HG02759 (cell line): Measurements from ENCODE around the gene PHF21A.

Experiments
- ATAC-seq: cut with Tn5 transposase; IDR thresholded peaks from one replicate; pipeline ENCODE4 v1.9.1; 2021; ENCODE audit warnings: mild to moderate bottlenecking, moderate library complexity; ENCODE audit not compliant: unreplicated experiment

PHF21A gene

DNA sequence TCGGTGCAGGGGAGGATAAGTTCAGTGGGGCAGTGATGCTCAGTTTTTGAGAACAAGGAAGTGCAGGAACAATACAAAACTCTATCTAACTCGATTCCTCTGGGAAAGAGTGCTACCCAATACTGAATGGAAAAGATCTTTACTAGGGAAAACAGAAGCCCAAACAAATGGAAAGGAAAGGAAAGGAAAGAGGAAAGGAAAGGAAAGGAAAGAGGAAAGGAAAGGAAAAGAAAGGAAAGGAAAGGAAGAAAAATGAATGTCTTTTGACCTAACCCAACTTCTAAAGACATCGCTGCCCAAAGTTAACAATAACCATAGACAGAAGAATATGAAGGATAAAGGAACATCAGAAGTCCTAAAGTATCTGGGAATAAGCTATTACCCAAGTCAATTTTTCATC, 41.6 kb downstream of the PHF21A start:
- no peak for ATAC-seq

DNA sequence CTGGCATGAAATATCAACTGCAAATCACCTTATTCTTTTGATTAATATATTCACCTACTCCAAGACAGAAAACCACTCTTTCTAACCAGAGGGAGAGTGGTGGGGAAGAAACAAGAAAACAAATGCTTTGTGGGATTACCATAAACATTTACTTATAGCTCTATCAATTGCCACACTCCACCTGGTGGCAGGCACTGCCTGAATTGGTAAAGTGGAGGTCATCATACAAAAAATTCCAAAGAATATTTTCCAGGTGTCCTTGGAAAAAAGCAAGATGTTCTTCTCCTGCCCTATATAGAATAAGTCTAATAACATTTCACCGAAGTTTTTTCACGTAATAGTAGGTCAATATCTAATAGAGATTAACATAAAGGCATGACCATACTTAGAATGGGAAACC, 45.3 kb downstream of the PHF21A start:
- ATAC-seq: no peak

DNA sequence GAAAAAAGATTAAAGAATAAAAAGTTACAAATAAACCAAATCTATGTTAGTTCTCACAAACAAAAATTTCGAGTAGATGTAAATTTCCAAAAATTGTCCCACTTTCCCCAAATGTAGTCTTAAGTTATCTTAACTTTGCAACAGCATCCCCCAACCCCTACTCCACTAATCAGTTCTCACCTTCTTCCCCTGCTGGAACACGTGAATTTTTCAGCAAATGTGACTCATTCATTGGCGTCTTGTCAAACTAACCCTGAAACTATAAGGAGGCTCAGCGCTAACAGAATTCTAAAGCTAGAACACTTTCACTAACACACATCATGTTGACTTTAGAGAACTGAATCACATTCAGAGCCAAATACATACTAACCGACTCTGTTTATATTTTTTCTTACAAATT, 46.1 kb downstream of the PHF21A start:
- ATAC-seq: no peak

DNA sequence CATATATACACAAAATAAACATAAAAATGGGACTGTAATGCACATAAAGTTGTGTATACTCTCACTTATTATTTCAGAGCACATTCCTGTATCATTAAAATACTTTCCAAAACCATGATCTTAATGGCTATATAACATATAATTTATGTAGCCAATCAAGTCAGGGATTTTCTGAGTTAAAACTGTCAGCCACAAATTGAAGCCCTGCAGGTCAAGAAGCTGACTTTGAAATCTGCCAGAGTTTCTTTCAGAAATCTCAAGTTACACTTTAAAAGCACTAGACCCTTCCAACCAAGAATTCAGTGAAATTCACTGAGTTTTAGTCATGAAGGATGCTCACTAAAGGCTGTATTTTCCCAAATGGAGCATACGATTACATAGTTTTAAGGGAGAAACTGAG, 47.6 kb downstream of the PHF21A start:
- ATAC-seq: no peak

DNA sequence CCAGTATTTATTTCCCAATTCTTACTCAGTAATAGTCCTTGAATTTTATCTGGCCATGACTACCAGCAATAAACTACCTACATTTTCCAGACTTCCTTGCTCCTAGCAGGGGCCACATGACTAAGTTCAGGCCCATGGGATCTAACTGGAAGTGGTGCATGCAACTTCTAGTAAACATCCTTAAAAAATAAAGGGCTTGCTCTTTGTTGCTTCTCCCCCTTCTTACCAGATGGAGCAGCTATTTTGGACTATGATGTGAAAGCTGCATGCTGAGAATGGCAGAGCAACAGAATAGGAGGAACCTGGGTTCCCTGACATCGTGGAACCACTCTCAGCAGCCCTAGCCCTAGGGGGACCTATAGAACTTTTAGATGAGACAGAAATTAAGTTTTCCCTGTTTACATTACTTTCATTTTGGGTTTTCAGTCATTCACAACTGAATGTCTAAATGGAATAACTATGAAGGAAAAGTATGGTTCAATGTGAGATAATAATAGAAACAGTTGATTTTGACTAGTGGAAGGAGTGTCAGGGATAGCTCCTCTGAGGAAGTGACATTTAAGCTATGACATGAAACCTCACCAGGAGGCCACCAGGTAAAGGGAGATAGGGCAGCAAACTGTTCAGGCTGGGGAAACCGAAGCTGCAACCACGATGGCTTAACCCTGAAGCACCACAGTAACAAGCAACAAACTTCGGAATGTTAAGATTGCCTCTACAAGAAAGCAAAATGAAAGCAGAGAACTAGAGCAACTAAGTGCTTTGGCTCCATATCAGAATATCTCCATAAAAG, 48.9 kb downstream of the PHF21A start:
- ATAC-seq: no peak

DNA sequence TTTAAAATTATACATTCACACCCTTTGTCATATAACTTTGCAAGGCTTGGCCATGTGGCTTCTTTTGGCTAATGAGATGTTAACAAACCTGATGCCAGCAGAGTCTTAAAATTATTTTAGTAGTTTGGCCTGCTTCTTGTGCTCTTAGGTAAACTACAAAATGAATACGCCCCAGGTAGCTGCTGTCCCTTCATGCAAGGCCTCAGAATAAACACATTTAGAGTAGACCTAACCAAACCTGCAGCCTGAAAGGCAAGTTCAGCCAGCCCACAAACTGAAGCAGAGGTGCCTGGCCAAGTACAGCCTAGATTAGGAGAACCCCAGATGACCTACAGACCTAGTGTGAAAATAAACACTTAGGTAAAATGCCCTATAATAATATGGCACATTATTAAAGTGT, 50.2 kb downstream of the PHF21A start:
- no peak for ATAC-seq

DNA sequence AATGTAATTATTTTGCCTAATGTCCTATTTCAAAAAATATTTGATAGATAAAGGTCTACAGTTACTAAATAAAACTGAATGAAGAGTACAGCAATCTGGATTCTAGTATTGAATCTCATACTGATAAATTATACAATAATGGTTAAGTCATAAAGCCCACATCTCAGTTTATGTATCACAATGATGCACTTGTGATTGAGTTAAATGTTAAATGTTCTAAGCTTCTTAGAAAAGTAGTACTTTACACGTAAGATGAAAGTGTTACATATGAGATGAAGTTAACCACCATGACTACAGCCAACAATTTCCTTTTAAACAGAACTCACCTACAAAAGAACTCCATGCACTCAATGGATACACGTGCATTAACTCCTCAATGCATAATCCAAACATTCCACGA, 51.7 kb downstream of the PHF21A start:
- ATAC-seq: no peak

DNA sequence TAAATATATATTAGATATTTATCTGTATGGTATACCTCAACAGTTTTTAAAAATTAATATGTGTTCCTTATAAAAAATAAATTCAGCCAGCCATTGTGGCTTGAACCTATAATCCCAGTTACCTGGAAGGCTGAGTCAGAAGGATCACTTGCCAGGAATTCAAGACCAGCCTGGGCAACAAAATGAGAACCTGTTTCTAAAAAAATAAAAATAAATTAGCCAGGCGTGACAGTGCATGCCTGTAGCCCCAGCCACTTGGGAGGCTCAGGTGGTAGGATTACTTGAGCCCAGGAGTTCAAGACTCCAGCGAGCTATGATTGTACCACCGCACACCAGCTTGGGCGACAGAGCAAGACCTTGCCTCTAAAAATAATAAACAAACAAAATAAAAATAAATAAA, 54.9 kb downstream of the PHF21A start:
- ATAC-seq: no peak

DNA sequence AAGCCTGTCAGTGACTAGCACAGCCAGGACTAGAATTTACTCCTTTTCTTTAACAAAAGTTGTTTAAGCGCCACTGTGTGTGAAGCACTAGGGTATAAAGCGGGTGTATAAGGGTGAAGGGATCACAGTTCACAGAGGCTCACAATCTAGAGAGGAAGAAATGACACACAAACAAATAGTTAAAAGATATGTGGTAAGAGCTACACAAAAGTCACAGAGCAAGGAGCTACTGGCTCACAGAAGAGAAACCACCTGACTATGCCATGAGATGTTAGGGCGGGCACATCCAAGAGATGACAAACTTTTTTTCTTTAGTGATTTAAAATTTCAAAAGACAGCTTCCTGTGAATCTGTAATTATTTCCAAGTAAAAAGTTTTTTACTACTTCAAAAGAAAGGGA, 55.6 kb downstream of the PHF21A start:
- no peak for ATAC-seq

DNA sequence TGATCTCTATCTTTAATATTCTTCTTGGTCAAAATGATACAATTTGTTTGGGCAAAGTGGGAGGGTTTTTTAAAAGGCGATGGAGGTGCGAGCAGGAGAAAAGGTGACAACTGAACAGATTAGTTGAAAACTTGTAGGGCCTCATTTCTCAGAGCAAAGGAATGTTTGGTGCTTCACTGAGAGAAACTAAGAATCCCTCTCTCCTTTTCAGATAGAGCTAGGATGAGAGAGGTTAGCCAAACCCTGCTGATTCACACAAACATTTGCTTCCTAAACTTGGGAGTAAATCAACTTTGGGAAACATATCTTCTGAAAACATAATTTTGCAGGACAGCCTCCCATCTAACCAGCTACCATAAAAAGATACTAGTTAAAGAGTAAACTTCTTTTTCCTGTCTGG, 57.0 kb downstream of the PHF21A start:
- ATAC-seq: no peak

DNA sequence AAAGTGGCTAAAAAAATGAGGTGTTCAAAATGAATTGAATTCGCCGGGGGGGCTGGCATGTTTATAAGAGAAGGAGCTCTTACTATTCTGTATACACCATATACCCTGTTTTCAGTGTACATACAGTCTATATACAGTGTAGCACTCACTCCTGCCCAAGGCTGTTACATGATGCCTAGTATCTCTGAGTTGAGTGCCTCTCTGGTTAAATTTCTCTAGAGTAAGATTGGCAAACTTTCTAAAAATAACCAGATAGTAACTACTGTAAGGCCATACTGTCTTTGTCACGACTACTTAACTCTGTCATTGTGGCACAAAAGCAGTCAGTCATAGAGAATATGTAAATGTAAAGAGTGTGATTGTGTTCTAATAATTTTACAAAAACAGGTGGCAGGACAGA, 58.1 kb downstream of the PHF21A start:
- no peak for ATAC-seq

DNA sequence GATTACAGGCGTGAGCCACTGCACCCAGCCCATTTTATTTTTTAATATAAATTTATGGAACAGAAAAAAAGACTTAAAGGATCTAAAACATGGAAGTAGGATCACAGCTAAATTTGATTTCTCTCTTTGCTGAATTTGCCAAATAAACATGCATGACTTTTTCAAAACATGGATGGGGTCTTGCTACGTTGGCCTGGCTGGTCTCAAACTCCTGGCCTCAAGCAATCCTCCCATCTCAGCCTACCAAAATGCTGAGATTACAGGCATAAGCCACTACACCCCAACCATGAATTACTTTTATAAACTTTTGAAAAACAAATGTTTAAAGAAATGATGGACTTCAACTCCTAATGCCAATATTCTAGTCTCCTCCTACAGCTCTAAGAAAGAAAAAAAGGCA, 61.2 kb downstream of the PHF21A start:
- ATAC-seq: no peak

DNA sequence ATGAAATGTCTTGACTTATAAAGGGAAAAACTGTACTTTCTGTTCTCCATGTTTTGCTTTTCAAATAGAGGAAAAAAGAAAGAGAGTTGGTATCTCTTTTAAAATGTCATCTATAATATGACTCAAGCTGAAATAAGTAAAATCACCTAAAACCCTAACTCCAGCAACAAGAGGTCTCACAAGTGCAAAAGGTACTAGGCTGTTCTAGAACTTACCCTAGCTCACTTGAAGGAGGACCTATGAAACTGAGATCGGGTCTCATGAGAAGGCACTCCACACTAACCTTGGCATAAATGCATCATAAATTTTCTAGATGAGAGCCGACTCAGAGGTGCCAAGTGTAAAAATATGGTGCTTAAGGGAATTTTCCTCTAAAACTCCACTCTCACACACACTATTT, 63.8 kb downstream of the PHF21A start:
- no peak for ATAC-seq

DNA sequence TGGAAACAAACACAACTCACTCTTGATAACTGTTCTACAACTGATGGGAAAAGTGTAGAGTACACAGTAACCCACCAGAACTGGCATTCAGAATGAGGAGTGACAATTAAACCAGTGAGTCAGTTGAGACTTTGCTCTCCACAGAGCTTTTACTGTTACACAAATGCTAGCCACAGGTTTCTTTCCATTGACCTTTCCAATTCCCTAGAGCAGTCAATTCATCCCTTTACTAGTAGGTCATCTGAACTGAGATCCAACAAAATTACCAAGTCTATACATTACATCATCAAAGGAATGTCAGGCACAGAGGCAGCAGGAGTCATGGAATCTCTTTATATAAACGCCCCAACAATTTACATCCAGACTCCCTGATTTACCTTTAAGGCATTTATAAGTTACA, 65.9 kb downstream of the PHF21A start:
- ATAC-seq: no peak

DNA sequence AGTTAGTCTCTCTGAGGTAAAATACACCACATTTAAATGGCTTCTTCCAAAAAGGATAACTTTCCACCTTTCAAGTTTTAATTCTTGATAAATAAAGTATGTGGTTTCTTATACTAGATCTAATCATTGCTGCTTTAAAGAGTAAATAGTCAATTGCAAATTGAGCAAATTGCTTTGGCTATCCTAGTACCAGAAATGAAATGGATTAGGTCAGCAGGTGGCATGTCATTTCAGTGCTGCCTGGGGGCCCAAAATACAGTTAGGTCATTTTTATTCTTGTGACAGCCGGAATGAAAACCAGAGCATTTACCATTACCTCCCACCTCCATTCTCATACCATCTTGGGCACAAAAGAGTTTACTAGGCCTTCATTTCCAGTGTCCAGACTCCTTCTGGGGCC, 70.2 kb downstream of the PHF21A start:
- no peak for ATAC-seq

DNA sequence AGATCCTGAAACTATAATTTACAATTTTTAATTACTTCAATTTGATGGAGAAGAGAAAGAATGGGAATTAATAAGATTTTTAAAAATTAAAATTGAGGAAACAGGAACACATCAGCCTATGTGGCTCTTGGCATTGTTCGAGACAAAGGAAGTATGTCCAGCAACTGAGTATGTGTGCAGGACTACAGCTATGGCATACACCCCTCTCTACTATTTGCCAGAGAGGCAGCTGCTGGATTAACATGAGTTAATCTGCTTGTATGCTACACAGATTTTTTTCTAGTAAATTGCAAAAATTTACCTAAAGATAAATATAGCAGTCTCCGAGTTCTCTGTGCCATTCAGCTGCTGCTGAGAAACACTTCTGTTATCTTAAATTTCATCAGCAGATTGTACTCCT, 70.6 kb downstream of the PHF21A start:
- ATAC-seq: no peak

DNA sequence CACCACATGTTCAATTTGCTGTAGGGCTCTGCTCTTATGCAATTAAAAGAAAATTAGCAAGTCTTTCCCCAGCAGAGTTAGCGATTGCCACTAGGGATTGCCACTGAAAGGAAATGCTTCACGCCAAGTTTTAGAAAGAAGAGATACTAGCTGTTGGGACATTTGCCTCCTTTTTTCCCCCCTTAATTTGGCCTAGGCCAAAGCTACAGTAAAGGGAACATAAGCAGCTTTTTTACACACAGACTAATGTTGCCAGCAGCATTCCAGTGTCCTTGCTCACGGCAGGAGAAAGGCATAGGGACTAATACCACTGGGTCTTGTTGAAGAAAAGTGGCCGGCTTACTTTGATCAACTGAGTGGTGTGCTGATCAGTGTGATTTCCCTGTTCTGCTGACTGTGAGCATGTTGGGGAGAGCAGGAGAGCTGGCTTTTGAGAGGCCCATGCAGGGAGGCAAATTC, 71.2 kb downstream of the PHF21A start:
- ATAC-seq: no peak

DNA sequence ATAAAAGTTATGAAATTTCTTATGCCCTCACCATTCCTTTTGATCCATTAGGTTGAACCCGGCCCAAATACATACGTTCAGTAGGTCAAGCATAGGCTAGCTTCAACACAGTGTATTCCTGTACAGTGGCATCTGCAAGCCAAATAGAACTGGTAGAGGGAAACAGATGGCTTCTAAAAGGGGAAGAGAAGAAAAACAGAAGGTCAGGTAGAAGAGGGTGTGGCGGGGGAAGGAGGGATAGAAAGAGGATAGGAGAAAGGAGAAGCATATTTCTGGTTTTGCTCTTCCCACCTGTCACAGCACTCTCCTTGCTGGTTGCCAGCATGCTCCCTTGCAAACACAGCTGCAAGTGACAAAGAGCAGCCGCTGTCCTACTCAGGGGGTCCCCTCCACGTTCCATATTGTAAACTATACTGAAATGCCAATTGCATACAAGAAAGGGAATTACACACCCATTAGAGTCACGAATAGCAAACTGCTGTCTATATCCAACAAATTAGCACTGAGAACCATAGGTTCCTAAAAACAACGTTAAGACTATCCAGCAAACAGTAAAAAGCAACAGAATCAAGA, 71.8 kb downstream of the PHF21A start:
- ATAC-seq: no peak

DNA sequence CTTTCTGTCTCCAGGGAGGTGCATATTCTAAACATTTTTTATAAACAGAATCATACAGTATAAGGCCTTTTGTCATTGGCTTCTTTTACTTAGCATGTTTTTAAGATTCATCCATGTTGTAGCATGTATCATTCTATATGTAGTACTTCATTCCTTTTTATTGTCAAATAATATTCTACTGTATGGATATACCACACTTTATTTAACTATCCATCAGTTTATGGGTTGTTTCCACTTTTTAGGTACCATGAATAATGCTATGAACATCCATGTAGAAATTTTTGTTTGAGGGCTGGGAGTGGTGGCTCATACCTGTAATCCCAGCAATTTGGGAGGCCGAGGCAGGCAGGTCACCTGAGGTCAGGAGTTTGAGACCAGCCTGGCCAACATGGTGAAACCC, 73.1 kb downstream of the PHF21A start:
- no peak for ATAC-seq

DNA sequence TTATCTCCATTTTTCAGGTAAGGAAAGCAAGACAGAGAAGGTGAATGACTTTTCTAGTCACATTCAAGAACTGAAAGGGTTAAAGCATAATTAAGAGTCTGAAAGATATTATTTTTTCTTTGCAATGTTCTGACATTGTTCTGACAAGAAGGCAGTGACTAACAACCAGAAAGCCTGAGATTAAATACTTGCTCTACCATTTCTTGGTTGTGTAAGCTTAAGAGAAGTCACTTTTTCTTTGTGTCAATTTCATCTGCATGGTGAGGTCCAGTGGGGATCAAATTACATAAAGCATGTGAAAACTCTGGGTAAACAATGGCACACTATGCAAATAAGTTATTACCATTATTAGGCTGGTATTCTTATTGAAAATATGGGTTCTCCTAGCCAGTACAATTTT, 73.7 kb downstream of the PHF21A start:
- ATAC-seq: no peak

DNA sequence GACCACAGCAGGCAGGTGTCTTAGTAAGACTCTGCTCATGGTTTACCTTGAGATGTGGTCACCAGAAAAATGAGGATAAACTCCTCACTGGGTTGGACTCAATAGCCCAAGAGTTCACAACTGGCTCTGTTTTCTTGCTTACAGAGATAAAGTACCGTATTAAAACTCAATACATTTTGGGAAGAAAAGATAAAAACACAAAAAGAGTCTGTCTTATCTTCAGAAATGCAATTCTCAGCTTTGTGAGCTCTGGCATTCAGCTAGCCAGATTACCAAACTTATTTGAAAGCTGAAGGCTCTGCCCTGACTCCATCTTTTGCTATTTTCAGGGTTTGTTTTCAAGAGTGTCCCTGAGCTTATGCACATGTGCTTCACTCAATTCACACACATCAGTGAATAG, 75.4 kb downstream of the PHF21A start:
- no peak for ATAC-seq

DNA sequence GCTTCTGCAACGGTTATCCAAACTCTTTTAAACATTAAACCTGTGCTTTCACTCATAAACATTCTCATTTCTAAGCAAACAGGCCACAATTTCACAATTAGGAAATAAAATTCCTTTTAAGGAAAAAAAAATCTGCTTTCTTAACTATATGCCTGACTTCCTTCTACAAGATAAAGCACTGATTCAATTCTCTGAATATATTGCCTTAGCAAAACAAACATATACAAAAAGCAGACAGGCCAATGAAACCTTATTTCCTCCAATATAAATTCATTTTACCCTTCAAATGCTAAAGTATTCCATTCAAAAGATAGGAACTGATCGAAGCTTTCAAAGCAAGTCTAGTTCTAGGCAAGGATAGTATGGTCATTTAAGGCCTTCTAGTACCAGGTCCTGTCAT, 76.7 kb downstream of the PHF21A start:
- no peak for ATAC-seq

DNA sequence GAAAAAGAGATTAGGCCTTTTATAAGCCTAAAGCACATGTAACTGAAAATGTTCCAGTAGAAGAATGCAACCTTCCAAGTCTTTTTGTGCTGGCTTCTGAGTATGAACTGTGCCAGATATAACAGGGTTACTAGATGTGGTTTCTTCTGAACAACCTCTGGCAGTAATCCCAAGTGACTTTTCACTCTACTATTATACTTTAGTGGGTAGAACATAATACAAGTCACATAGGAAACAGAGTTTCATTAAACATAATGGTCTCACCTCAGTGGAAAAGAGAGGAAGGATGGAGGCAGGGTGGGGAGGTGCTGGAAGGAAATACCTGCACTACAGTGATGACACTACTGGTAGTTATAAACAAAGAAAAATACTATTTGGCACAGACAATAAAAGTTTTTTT, 81.3 kb downstream of the PHF21A start:
- no peak for ATAC-seq
